WTC11 (cell line): ENCODE measurements around the gene SPTBN4. TPM values are rescaled to one million over a fixed set of nuclear protein-coding genes. Genes with fewer than 3 reads are reported as not detected.

Source experiments
- ATAC-seq: fragments of 200-7000 bp; cut with Tn5 transposase; 2 replicates; pipeline ENCODE4 v1.10.0; 2021; ENCODE audit warnings: mild to moderate bottlenecking, moderate library complexity
- CTCF ChIA-PET: fragments of 300-600 bp; sonication (Branson Sonifier 250); formaldehyde crosslinking; loops from one replicate; lab custom pipeline; 2021; ENCODE audit warnings: antibody characterized with exemption; lab: Charles Lee
- POLR2A ChIA-PET: fragments of 350-600 bp; sonication (Branson Sonifier 250); formaldehyde crosslinking; loops from one replicate; lab custom pipeline; 2021; ENCODE audit warnings: antibody characterized with exemption; lab: Charles Lee
- DNase-seq: peaks from one replicate; pipeline ENCODE4 v3.0.0; 2021; ENCODE audit warnings: low spot score
- H3K27ac Mint-ChIP-seq: 2 replicates; pipeline ENCODE4 v1.8.0; 2021; ENCODE audit warnings: mixed read lengths
- H3K27me3 Mint-ChIP-seq: 2 replicates; pipeline ENCODE4 v1.8.0; 2021; ENCODE audit warnings: low read depth, mild to moderate bottlenecking, moderate library complexity, mixed read lengths
- H3K36me3 Mint-ChIP-seq: 2 replicates; pipeline ENCODE4 v1.8.0; 2021; ENCODE audit warnings: mixed read lengths
- H3K4me1 Mint-ChIP-seq: 2 replicates; pipeline ENCODE4 v1.8.0; 2022; ENCODE audit warnings: mixed read lengths
- H3K4me3 Mint-ChIP-seq: 2 replicates; pipeline ENCODE4 v1.8.0; 2021; ENCODE audit warnings: mild to moderate bottlenecking, moderate library complexity, mixed read lengths
- H3K9me3 Mint-ChIP-seq: 2 replicates; pipeline ENCODE4 v1.8.0; 2021; ENCODE audit warnings: mixed read lengths
- ELF4 ChIP-seq: sonication (generic); formaldehyde crosslinking; IDR thresholded peaks from 2 replicates; pipeline ENCODE4 v1.8.1; 2022; ENCODE audit warnings: low read depth, mild to moderate bottlenecking, moderate library complexity, missing genetic modification reagents
- EMX1 ChIP-seq: fragments of 250-450 bp; sonication (Bioruptor Pico); IDR thresholded peaks from 2 replicates; pipeline ENCODE4 v1.8.0; 2021; ENCODE audit warnings: mild to moderate bottlenecking
- FOXJ3 ChIP-seq: sonication (generic); formaldehyde crosslinking; IDR thresholded peaks from 2 replicates; pipeline ENCODE4 v1.9.0; 2021; ENCODE audit warnings: missing genetic modification reagents, mild to moderate bottlenecking, borderline replicate concordance
- GABPB1 ChIP-seq: sonication (generic); formaldehyde crosslinking; IDR thresholded peaks from 2 replicates; pipeline ENCODE4 v1.8.1; 2023; ENCODE audit warnings: mild to moderate bottlenecking, missing genetic modification reagents
- JAZF1 ChIP-seq: fragments of 250-450 bp; sonication (Bioruptor Pico); IDR thresholded peaks from 2 replicates; pipeline ENCODE4 v1.9.0; 2021; ENCODE audit warnings: moderate library complexity, mild to moderate bottlenecking, inconsistent platforms
- JUN ChIP-seq: sonication (generic); formaldehyde crosslinking; IDR thresholded peaks from 2 replicates; pipeline ENCODE4 v1.8.0; 2023; ENCODE audit warnings: mild to moderate bottlenecking, missing genetic modification reagents
- MYBL2 ChIP-seq: sonication (generic); formaldehyde crosslinking; IDR thresholded peaks from 2 replicates; pipeline ENCODE4 v1.8.1; 2023; ENCODE audit warnings: mild to moderate bottlenecking, moderate library complexity, missing genetic modification reagents
- OVOL2 ChIP-seq: fragments of 250-450 bp; sonication (Bioruptor Pico); IDR thresholded peaks from 2 replicates; pipeline ENCODE4 v1.9.0; 2021; ENCODE audit warnings: mild to moderate bottlenecking, borderline replicate concordance
- RORB ChIP-seq: fragments of 250-450 bp; sonication (Bioruptor Pico); IDR thresholded peaks from 2 replicates; pipeline ENCODE4 v1.9.0; 2021; ENCODE audit warnings: mild to moderate bottlenecking
- SMAD3 ChIP-seq: sonication (generic); formaldehyde crosslinking; IDR thresholded peaks from 2 replicates; pipeline ENCODE4 v1.8.0; 2022; ENCODE audit warnings: missing genetic modification reagents, mild to moderate bottlenecking, borderline replicate concordance
- SOX15 ChIP-seq: fragments of 250-450 bp; sonication (Bioruptor Pico); IDR thresholded peaks from 2 replicates; pipeline ENCODE4 v1.9.0; 2021; ENCODE audit warnings: mild to moderate bottlenecking
- total RNA-seq: library from RNA; stranded (reverse); gene quantifications from 3 replicates; pipeline ENCODE4 v1.2.3, GENCODE V29; 2021
- TF ChIP-seq, protein P1 (sequence below): sonication (generic); formaldehyde crosslinking; IDR thresholded peaks from 2 replicates; pipeline ENCODE4 v1.8.1; 2023; ENCODE audit warnings: mild to moderate bottlenecking, missing genetic modification reagents
- TF ChIP-seq, protein P2 (sequence below): sonication (generic); formaldehyde crosslinking; IDR thresholded peaks from 2 replicates; pipeline ENCODE4 v1.8.1; 2022; ENCODE audit warnings: low read depth, mild to moderate bottlenecking, moderate library complexity, missing genetic modification reagents, borderline replicate concordance
- TF ChIP-seq, protein P3 (sequence below): sonication (generic); formaldehyde crosslinking; IDR thresholded peaks from 2 replicates; pipeline ENCODE4 v1.8.1; 2022; ENCODE audit warnings: missing genetic modification reagents, borderline replicate concordance
- TF ChIP-seq, protein P4 (sequence below): fragments of 250-450 bp; sonication (Bioruptor Pico); IDR thresholded peaks from 2 replicates; pipeline ENCODE4 v1.9.0; 2021; ENCODE audit warnings: moderate library complexity, mild to moderate bottlenecking, inconsistent platforms, borderline replicate concordance
- TF ChIP-seq, protein P5 (sequence below): fragments of 250-450 bp; sonication (Bioruptor Pico); IDR thresholded peaks from 2 replicates; pipeline ENCODE4 v2.1.2; 2022; ENCODE audit warnings: mild to moderate bottlenecking, moderate library complexity
- TF ChIP-seq, protein P6 (sequence below): fragments of 250-450 bp; sonication (Bioruptor Pico); IDR thresholded peaks from 2 replicates; pipeline ENCODE4 v1.8.0; 2021; ENCODE audit warnings: mild to moderate bottlenecking
- TF ChIP-seq, protein P7 (sequence below): sonication (generic); formaldehyde crosslinking; IDR thresholded peaks from 2 replicates; pipeline ENCODE4 v1.8.0; 2022; ENCODE audit warnings: missing genetic modification reagents

The SPTBN4 gene
- total RNA-seq, 1 experiment from 2014 or later = 2.8 TPM

DNA sequence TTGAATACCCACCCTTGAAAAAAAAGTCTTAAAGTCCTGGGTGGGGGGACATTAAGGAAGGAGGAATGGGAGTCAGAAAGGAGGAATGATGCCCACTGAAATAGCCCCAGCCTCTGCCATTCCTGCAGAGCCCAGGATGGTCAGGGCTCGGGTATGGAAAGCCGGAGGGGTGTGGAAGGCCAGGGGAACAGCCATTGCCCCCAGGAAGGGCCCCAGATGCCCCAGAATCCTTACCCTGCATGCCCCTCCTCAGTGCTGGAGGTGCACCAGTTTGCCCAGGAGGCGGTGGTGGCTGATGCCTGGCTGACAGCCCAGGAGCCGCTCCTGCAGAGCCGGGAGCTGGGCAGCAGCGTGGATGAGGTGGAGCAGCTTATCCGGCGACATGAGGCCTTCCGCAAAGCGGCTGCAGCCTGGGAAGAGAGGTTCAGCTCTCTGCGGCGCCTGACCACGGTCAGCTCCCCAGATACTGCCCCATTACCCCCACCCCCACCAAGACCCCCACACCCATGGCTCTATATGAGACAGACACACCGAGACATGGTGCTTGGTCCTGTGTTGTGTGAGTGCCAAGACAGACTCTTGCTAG, 99.2 kb downstream of the SPTBN4 start (continued):
- TF ChIP-seq GABPB1 (CRISPR knock-in tag) (no peak), RORB (no peak), FOXJ3 (no peak), OVOL2 (no peak), EMX1 (CRISPR knock-in tag) (no peak), SMAD3 (no peak)
- TF ChIP-seq, protein P1, sequence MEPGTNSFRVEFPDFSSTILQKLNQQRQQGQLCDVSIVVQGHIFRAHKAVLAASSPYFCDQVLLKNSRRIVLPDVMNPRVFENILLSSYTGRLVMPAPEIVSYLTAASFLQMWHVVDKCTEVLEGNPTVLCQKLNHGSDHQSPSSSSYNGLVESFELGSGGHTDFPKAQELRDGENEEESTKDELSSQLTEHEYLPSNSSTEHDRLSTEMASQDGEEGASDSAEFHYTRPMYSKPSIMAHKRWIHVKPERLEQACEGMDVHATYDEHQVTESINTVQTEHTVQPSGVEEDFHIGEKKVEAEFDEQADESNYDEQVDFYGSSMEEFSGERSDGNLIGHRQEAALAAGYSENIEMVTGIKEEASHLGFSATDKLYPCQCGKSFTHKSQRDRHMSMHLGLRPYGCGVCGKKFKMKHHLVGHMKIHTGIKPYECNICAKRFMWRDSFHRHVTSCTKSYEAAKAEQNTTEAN (CRISPR knock-in tag) = no peak
- TF ChIP-seq, protein P2, sequence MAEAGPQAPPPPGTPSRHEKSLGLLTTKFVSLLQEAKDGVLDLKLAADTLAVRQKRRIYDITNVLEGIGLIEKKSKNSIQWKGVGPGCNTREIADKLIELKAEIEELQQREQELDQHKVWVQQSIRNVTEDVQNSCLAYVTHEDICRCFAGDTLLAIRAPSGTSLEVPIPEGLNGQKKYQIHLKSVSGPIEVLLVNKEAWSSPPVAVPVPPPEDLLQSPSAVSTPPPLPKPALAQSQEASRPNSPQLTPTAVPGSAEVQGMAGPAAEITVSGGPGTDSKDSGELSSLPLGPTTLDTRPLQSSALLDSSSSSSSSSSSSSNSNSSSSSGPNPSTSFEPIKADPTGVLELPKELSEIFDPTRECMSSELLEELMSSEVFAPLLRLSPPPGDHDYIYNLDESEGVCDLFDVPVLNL = no peak

DNA sequence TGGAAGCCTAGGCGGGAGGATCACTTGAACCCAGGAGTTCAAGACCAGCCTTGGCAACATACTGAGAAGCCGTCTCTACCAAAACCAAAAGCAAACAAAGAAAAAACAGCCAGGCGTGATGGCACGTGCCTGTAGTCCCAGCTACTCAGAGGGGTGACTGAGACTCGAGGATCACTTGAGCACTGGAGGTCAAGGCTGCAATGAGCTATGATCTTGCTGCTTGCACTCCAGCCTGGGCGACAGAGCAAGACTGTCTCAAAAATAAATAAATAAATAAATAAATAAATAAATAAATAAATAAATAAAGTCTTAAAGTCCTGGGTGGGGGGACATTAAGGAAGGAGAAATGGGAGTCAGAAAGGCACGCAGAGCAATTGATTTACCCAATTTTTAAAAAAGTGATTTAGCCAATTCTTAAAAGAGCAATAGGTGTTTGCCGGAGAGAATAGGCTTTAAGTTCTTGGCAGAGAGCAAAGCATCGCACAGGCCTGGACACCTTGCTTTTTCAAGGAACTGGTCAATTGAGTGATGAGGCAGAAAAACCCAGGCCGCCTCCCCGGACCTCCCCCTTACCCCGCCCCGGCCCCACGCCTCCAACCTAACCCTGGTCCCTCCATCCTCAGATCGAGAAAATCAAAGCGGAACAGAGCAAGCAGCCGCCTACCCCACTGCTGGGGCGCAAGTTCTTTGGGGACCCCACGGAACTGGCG, 100.4 kb downstream of the SPTBN4 start:
- no peak for TF ChIP-seq JAZF1 (CRISPR knock-in tag)
- TF ChIP-seq, protein P2 = no peak
- TF ChIP-seq, protein P3, sequence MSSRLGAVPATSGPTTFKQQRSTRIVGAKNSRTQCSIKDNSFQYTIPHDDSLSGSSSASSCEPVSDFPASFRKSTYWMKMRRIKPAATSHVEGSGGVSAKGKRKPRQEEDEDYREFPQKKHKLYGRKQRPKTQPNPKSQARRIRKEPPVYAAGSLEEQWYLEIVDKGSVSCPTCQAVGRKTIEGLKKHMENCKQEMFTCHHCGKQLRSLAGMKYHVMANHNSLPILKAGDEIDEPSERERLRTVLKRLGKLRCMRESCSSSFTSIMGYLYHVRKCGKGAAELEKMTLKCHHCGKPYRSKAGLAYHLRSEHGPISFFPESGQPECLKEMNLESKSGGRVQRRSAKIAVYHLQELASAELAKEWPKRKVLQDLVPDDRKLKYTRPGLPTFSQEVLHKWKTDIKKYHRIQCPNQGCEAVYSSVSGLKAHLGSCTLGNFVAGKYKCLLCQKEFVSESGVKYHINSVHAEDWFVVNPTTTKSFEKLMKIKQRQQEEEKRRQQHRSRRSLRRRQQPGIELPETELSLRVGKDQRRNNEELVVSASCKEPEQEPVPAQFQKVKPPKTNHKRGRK (CRISPR knock-in tag) = no peak
- DNase-seq = no peak
- Mint-ChIP-seq H3K36me3 (0 out of 2 replicates have a peak, but pooled peaks cover 3% of the 10 kb centered on the region), H3K27me3 (peaks cover 84% of the 10 kb centered on the region), H3K9me3 (peaks cover 4% of the 10 kb centered on the region), H3K4me3 (peak overlapping the region; percentile 64), H3K4me1 (peaks cover 10% of the 10 kb centered on the region), H3K27ac (no peak overlapping the region)
- ATAC-seq = no peak
- CTCF ChIA-PET = interaction anchor here (0.6 to 2.5 kb wide), 9 partner anchors 11 to 262 kb away, joined by 3 to 16 read pairs (median 4); no protein-coding TSS in a partner anchor
- POLR2A ChIA-PET = no interaction called here

DNA sequence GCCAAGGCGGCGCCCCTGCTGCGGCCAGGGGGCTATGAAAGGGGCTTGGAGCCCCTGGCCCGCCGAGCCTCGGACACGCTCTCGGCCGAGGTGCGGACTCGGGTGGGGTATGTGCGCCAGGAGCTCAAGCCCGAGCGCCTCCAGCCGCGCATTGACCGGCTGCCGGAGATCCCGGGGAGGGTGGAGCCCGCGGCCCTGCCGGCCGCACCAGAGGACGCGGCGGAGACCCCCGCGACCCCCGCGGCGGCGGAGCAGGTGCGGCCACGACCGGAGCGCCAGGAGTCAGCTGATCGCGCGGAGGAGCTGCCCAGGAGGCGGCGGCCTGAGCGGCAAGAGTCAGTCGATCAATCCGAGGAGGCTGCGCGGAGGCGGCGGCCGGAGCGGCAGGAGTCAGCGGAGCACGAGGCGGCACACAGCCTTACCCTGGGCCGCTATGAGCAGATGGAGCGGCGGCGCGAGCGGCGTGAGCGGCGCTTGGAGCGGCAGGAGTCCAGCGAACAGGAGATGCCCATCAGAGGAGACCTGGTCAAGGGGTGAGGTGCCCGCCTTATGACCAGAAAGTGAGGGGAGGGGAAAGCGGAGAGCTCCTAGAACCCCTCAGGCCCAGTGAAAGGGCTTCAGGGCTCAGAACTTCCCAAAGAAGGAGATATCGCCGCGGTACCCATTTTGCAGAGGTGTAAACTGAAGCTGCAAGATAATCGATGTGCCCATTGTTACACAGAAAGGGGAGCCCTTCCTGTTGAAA, 101.1 kb downstream of the SPTBN4 start:
- CTCF ChIA-PET = interaction anchor here (0.6 to 2.5 kb wide), 9 partner anchors 11 to 263 kb away, joined by 3 to 16 read pairs (median 4); partner anchors contain the start of gene BLVRB
- peaks cover 4% of the 10 kb centered on the region for H3K9me3 Mint-ChIP-seq
- POLR2A ChIA-PET = no interaction called here
- peak; percentile 62 for DNase-seq
- peaks cover 91% of the 10 kb centered on the region for H3K27me3 Mint-ChIP-seq
- H3K27ac Mint-ChIP-seq = no peak overlapping the region
- peak overlapping the region; percentile 64 for H3K4me3 Mint-ChIP-seq
- H3K4me1 Mint-ChIP-seq = peaks cover 10% of the 10 kb centered on the region
- ATAC-seq = no peak
- 0 out of 2 replicates have a peak, but pooled peaks cover 3% of the 10 kb centered on the region for H3K36me3 Mint-ChIP-seq
- TF ChIP-seq, protein P4, sequence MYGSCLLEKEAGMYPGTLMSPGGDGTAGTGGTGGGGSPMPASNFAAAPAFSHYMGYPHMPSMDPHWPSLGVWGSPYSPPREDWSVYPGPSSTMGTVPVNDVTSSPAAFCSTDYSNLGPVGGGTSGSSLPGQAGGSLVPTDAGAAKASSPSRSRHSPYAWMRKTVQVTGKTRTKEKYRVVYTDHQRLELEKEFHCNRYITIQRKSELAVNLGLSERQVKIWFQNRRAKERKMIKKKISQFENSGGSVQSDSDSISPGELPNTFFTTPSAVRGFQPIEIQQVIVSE (CRISPR knock-in tag) = no peak
- no peak for TF ChIP-seq SOX15 (CRISPR knock-in tag)
- no peak for TF ChIP-seq JUN (CRISPR knock-in tag)
- no peak for TF ChIP-seq MYBL2 (CRISPR knock-in tag)
- TF ChIP-seq, protein P5, sequence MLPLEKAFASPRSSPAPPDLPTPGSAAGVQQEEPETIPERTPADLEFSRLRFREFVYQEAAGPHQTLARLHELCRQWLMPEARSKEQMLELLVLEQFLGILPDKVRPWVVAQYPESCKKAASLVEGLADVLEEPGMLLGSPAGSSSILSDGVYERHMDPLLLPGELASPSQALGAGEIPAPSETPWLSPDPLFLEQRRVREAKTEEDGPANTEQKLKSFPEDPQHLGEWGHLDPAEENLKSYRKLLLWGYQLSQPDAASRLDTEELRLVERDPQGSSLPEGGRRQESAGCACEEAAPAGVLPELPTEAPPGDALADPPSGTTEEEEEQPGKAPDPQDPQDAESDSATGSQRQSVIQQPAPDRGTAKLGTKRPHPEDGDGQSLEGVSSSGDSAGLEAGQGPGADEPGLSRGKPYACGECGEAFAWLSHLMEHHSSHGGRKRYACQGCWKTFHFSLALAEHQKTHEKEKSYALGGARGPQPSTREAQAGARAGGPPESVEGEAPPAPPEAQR (CRISPR knock-in tag) = no peak
- no peak for TF ChIP-seq JAZF1 (CRISPR knock-in tag)
- TF ChIP-seq, protein P6, sequence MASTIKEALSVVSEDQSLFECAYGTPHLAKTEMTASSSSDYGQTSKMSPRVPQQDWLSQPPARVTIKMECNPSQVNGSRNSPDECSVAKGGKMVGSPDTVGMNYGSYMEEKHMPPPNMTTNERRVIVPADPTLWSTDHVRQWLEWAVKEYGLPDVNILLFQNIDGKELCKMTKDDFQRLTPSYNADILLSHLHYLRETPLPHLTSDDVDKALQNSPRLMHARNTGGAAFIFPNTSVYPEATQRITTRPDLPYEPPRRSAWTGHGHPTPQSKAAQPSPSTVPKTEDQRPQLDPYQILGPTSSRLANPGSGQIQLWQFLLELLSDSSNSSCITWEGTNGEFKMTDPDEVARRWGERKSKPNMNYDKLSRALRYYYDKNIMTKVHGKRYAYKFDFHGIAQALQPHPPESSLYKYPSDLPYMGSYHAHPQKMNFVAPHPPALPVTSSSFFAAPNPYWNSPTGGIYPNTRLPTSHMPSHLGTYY = no peak
- TF ChIP-seq, protein P7, sequence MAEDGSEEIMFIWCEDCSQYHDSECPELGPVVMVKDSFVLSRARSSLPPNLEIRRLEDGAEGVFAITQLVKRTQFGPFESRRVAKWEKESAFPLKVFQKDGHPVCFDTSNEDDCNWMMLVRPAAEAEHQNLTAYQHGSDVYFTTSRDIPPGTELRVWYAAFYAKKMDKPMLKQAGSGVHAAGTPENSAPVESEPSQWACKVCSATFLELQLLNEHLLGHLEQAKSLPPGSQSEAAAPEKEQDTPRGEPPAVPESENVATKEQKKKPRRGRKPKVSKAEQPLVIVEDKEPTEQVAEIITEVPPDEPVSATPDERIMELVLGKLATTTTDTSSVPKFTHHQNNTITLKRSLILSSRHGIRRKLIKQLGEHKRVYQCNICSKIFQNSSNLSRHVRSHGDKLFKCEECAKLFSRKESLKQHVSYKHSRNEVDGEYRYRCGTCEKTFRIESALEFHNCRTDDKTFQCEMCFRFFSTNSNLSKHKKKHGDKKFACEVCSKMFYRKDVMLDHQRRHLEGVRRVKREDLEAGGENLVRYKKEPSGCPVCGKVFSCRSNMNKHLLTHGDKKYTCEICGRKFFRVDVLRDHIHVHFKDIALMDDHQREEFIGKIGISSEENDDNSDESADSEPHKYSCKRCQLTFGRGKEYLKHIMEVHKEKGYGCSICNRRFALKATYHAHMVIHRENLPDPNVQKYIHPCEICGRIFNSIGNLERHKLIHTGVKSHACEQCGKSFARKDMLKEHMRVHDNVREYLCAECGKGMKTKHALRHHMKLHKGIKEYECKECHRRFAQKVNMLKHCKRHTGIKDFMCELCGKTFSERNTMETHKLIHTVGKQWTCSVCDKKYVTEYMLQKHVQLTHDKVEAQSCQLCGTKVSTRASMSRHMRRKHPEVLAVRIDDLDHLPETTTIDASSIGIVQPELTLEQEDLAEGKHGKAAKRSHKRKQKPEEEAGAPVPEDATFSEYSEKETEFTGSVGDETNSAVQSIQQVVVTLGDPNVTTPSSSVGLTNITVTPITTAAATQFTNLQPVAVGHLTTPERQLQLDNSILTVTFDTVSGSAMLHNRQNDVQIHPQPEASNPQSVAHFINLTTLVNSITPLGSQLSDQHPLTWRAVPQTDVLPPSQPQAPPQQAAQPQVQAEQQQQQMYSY (CRISPR knock-in tag) = no peak
- no peak for TF ChIP-seq ELF4 (CRISPR knock-in tag)
